Fibroblast of villous mesenchyme (primary cell): ENCODE measurements around the gene ARSG. TPM values are rescaled to one million over a fixed set of nuclear protein-coding genes. Genes with fewer than 3 reads are reported as not detected.

Source experiments
- DNase-seq: peaks from one replicate; pipeline ENCODE4 v3.0.0-alpha.2; 2010; ENCODE audit warnings: low read depth
- H3K4me3 ChIP-seq: 2 replicates; pipeline ENCODE4 v1.5.1; 2011; ENCODE audit warnings: low read depth, mild to moderate bottlenecking, low read length
- total RNA-seq: library from RNA; depleted of rRNA; stranded (reverse); fragments of >200 nt; gene quantifications from 2 replicates; pipeline ENCODE4 v1.2.3, GENCODE V29; 2012
- TF ChIP-seq, protein P1 (sequence below): IDR thresholded peaks from 2 replicates; pipeline ENCODE4 v1.5.1; 2012; ENCODE audit warnings: low read depth, mild to moderate bottlenecking, low read length; ENCODE audit not compliant: insufficient read depth

Gene ARSG
- total RNA-seq, 1 donor: 5.6 TPM

DNA sequence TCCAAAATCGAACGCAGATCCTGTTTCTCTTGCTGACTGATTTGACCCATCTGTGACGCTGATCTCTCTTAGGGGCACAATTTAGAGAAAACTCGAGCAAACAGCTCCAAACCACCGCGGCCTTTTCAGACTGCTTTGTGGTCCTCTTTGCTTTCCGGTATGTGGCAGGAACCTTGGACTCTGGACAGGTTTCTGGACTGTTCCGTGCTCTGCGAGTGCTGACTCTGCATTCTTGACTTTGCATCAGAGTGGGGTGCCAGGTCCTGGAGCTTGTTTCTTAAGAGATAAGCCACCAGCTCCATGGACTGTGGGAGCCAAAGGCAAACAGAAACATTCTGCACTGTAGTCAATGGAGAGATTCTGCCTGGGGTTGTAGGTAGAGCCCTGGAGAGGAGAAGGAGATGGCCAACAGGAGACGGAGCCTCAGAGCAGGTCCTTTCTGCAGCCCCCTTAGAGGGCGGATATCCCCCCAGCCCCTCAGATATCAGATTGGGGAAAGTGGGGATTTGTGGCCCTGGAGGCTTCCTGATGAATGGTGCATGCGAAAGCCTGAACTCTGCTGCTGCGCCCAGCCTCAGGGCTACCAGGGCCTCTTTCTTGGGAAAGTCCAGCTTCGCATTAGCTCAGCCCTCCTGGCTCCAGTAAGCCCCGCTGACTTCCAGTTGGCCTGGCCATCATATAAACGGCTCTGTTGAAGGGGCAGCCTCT is 100.4 kb downstream of the ARSG start:
- no peak for DNase-seq
- TF ChIP-seq, protein P1, sequence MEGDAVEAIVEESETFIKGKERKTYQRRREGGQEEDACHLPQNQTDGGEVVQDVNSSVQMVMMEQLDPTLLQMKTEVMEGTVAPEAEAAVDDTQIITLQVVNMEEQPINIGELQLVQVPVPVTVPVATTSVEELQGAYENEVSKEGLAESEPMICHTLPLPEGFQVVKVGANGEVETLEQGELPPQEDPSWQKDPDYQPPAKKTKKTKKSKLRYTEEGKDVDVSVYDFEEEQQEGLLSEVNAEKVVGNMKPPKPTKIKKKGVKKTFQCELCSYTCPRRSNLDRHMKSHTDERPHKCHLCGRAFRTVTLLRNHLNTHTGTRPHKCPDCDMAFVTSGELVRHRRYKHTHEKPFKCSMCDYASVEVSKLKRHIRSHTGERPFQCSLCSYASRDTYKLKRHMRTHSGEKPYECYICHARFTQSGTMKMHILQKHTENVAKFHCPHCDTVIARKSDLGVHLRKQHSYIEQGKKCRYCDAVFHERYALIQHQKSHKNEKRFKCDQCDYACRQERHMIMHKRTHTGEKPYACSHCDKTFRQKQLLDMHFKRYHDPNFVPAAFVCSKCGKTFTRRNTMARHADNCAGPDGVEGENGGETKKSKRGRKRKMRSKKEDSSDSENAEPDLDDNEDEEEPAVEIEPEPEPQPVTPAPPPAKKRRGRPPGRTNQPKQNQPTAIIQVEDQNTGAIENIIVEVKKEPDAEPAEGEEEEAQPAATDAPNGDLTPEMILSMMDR: no peak
- H3K4me3 ChIP-seq: no peak overlapping the region

DNA sequence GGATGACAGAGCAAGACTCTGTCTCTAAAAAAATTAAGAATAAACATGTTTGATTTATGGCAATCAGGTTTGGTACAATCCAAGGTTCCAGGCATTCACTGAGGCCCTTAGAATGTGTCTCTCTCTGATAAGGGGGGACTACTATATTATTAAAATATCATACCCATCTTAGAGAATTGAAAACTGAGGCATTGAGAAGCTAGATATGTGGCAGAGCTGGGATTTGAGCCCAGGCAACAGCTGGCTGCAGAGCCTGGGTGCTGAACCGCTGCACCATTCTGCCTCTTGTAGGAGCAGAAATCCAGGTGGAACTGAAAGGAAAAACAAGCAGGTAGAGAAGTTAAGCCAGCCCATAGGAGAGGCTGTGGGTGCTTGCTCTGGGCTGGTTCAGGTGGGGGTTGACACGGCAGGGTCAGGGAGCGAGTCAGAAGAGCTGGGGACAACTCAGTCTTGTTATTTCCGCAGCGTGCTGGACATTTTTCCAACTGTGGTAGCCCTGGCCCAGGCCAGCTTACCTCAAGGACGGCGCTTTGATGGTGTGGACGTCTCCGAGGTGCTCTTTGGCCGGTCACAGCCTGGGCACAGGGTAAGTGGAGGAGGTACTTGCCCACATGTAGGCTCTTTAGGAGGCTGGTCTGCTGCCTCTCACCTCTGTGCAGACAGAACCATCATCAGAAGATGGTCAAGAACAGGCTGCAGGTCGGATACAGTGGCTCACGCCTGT is 103.5 kb downstream of the ARSG start:
- no peak for DNase-seq
- TF ChIP-seq, protein P1: no peak
- no peak overlapping the region for H3K4me3 ChIP-seq

DNA sequence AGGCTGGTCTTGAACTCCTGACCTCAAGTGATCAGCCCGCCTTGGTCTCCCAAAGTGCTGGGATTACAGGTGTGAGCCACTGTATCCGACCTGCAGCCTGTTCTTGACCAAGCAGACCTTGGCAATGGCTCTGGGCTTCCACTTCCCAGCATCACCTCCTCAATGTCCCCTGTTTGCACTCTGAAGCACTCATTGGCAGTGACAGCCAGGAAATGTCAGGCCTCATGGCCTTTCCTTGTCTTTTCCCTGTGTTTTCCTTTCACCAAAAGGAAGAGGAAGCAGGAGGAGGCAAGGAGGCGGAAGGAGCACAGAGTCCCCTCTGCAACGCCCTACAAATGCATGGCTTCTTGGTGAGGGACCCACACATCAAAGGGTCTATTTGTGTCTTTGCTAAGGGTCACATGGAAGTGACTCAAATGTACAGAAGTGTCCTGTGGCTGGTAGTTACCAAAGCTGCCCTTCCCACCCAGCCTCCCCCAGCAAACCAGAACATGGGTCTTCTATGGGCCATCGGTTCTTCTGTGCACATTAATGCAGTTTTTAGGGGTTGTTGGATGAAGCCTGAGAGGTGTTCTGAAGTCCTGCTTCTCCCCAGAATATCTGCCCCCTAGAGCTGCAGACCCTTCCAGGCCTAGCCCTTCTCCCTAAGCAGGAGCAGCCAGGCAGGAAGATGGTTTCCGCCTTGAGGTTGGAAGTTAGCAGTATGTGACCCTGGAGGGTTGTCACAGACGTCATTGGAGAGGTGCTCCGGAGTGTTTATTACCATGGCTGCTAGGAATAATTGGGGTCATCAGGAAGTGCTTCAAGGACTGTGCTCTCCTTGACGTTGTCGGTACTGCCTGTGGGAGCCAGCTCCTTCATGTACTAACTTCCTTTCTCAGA is 105.2 kb downstream of the ARSG start:
- TF ChIP-seq, protein P1: no peak
- H3K4me3 ChIP-seq: no peak overlapping the region
- DNase-seq: no peak

DNA sequence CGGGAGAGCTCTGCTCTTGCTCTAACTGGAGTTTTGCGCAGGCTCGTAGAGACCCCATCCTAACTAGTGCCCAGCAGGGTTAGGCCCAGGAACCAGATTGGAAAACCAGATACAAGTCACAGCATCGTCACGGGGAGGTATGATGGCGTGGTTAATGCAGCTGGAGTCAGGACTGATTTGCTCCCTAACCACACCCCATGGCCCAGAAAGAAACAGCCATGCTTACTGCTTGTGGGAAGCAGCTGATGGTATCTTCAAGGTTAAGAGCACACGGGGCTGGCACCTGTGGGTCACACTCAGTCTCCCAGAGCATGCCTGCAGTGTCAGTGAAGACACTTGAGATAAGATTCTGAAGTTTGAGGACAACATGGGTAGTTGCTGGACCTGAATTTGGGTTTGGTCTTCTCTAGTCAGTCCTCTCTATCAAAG is 105.8 kb downstream of the ARSG start:
- no peak overlapping the region for H3K4me3 ChIP-seq
- TF ChIP-seq, protein P1: no peak
- no peak for DNase-seq

DNA sequence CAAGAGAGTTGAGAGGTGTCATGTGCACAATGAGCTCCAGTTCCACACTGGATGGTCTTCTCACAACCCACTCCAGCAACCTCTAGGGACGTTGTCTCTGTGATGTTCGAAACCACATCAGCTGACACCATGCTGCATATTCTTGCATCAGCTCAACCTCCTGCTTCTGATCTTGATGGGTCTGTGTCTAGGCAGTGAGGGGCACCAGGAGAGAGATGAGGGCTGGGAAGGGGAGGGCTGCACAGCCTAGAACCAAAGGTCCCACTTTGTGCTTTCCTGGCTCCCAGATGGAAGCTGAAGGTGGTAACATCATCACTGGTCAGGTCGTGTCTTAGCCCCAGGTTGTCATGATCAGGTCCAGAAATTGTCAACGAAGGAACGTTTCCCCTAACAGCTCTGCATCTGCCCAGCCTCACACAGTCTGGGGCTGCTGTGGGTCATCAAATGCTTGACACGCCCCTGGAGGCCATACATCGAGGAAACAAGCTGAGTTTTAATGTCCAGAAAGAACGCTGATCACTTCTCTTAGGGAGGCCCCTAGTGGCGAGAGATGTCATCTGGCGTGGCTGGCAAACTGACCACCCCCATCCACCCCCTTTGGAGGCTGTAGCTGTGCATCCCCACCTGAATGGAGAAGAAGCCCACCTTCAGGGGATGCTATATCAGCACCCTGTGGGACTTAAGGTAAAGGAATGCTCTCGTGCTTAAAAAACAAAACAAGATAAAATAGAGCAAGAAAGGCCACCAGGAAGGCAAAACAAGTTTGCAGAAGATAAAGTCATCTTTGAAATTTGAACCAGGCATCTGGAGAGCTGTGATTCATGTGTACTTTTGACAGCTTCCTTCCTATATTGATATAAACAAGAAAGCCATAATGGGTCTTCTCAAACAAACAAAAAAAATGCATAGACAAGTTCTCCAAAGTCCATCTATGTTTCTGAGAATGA is 107.7 kb downstream of the ARSG start:
- TF ChIP-seq, protein P1: peak; percentile 94
- no peak overlapping the region for H3K4me3 ChIP-seq
- peak; percentile 89 for DNase-seq
